Smooth muscle cell of the brain vasculature (primary cell): Measurements from ENCODE around the gene DMRT1.
"Not testable (repeated sequence)": the region's sequence is repeated elsewhere in the genome, so short reads cannot be mapped to it uniquely, and the experiment has no call there.

Experiments
- DNase-seq: peaks from one replicate; pipeline ENCODE4 v3.0.0-alpha.2; 2012; ENCODE audit warnings: low read depth, low spot score

The DMRT1 gene

DNA sequence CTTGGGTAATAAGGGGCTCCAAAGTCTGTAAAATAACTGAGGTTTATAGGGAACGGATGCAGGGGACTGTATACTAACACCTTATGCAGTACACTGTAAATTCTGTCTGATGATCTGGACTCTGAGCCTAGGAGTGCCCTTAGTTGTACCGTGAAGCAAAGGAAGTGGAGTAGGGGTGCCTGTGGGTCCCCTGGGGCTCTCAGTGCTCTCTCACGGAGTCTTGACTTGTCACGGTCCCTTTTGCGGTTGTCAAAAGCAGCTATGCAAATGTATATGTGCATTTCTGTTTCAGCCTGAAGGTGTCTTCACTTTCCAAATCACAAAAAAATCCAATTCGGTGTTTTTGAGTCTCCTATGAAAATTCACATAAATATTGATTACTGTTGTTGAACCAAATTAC lies 17.8 kb downstream of the DMRT1 start:
- no peak for DNase-seq

DNA sequence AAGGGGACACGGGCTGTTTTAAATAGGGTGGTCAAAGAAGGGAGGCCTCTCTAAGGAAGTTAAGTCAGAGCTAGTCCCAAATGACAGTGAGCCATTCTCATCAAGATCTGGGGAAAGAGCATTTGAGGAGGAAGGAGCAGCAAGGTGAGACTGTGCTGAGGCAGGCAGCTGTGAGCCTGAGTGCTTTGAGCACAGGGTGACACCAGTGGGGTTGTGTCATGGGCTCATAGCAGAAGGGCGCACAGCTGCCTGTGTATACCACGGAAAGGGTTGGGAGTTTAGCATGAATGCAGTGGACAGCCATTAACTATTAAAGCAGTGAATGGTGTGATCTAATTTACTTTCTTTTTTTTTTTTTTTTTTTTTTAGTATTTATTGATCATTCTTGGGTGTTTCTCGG lies 19.2 kb downstream of the DMRT1 start:
- DNase-seq = no peak

DNA sequence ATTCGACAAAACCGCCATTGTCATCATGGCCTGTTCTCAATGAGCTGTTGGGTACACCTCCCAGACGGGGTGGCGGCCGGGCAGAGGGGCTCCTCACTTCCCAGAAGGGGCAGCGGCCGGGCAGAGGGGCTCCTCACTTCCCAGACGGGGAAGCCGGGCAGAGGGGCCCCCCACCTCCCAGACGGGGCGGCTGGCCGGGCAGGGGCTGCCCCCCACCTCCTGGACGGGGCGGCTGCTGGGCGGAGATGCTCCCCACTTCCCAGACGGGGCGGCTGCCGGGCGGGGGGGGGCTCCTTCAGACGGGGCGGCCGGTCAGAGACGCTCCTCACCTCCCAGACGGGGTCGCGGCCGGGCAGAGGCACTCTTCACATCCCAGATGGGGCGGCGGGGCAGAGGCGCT lies 20.0 kb downstream of the DMRT1 start:
- not testable (repeated sequence) for DNase-seq

DNA sequence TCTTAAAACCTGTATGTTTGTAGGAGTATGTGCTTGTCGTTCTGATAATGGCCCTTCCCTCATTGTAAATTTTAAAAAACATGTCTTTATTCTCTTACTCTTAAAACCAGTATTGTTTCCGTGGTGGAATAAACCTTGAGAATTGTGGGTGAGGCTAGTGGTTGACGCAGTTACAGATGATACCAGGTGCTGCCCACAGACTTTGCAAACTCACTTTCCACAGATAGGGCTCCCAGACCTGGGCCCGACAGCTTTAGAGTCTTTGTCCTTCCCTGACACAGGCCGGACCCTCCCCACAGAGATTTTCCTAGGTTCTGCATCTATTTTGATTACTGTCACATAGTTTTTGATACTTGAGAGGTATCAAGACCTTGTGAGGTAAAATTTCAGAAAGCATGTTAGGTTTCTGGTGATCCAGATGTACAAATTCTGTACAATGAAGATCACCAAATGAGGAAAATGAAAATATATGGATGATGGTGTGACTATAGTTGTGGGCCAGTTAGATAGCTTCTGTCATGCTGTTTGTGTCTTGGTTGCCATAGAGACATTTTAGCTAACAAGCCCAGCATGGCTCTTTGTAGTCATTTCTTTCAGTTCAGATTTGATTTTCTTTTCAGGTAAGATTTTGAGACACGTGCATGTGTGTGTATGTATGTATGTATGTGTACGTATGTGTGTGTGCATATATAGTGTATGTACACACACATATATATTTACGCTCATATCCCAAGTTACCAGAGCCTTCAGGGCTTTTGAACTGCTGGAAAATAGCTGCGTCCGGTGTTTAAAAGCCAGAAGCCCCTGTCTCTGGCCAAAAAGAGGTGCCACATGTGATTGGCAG lies 33.8 kb downstream of the DMRT1 start:
- DNase-seq = no peak

DNA sequence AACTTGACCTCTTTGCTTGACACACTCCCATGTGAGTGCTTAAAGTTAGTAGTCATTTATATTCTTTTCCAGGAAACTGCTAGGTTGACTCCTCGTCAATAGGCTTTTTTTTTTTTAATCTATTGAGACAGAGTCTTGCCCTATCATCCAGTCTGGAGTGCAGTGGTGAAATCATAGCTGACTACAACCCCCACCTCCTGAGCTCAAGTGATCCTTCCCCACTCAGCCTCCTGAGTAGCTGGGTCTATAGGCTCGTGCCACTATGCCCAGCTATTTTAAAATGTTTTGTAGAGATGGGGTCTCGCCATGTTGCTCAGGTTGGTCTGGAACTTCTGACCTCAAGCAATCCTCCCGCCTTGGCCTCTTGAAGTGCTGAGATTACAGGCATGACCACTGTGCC lies 34.9 kb downstream of the DMRT1 start:
- DNase-seq = no peak

DNA sequence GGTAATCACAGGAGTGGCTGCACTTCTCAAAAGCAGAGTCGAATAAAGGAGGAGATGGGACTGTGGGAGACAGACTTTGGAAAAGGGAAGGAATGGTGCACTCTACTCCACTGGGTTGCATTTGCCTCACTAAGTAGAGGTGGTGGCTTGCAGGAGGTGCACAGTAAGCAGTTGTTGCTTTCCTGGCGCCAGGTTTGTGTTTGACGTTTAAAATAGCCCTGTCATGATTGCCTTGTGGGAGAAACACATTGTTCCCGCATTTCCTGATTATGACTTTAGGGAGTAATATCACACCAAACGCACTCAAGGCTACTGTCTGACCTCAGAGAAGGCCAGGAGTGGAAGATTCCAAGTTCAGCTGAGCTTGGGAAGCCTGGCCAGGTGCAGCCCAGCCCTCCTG lies 36.7 kb downstream of the DMRT1 start:
- DNase-seq = no peak

DNA sequence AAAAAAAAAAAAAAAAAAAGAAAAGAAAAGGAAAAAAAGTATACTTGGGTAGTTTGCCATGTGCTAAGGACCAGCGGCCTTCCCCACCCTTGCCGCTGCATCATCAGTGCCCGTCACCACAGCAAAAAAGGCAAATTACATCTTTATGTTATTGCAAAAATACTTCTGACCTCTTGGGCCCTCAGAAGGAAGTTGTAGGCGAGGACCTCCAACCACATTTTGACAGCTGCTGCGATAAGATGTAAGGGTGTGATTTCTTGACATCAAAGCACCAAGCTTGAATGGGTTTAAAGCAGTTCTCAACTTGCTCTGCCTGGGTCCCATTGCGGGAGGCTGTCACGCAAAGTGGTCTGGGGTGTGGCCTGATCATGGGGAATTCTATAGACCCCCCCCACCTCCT lies 39.2 kb downstream of the DMRT1 start:
- no peak for DNase-seq

DNA sequence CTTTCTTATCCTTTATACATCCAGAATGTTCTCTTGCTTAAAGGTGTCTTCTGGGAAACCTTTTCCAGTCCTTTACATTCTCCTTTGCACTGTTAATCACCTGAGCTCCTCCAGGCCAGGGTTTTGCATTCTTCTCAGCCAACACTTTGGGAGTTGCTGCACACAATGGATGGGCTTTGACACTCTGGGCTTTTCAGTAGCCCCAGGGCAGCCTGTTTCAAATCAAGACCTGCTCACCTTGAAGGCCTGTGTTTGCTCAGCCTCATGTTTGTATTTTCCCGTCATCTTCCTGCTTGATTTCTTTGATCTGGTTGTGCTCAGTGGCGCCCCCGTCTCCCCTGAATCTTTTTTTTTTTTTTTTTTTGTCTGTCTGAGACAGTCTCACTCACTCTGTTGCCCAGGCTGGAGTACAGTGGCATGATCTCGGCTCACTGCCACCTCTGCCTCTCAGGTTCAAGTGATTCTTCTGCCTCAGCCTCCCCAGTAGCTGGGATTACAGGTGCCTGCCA lies 41.0 kb downstream of the DMRT1 start:
- no peak for DNase-seq

DNA sequence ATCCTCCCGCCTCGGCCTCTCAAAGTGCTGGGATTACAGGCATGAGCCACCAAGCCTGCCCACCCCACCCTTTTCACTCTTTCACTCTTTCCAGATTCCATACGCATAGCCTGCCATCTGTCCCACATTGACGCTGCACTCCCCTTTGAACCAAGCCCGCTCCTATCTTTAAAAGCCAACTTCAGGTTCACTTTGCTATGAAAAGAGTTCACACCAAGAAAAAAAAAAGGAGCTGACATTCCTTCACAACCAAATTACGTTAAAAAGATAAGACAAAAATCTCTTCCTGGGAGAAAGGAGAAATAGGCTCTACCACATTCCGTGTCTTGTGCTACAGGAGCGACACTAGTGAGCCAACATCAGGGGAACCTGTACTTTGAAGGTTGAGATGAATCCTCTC lies 41.5 kb downstream of the DMRT1 start:
- DNase-seq = no peak

DNA sequence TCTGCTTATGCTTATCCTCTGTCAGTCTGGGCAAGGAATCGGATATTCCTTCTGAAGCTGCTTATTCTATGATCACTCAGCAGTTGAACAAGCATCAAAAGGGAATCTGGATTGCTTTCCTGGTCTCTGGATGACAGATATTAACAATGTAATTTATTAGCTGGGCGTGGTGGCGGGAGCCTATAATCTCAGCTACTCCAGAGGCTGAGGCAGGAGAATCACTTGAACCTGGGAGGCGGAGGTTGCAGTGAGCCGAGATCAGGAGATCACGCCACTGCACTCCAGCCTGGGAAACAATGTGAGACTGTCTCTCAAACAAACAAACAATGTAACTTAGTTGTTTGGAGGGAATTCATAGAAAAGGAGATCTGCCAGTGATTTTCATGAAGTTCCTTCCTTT lies 45.4 kb downstream of the DMRT1 start:
- DNase-seq = no peak

DNA sequence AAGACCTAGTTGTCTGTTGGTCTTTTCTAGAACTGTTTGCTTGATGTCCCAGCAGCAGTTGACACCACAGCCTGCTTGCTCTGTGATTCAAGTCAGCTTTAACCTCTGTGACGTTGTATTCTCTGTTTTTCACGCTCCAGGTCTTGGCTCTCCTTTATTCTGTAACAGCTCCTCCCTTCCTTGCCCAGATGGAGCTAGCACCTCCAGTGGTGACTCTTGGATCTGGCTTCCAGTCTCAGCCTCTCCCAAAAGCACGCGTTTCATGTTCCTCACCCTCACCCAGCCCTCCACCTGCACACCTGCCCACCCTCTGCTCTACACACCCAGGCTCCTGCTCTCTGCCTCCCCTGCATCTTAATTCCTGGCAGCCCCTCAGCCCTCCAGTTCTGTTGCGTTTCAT lies 50.6 kb downstream of the DMRT1 start:
- no peak for DNase-seq

DNA sequence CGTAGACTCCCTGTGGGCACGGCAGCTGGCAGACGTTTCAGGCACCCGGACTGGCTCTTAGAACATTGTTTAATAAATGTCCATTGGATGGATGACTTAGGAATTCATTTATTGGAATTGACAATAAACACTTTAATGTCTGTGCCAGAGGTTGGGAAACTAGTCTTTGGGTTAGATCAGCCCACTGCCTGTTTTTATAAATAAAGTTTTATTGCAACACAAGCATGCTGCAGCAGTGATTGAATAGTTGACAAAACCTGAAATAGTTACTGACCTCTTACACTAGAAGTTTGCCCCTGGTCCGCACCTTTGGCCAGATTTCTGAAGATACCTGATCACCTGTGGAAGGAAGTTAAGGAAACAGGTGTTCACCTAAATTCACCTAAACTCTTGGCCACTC lies 51.6 kb downstream of the DMRT1 start:
- DNase-seq = no peak

DNA sequence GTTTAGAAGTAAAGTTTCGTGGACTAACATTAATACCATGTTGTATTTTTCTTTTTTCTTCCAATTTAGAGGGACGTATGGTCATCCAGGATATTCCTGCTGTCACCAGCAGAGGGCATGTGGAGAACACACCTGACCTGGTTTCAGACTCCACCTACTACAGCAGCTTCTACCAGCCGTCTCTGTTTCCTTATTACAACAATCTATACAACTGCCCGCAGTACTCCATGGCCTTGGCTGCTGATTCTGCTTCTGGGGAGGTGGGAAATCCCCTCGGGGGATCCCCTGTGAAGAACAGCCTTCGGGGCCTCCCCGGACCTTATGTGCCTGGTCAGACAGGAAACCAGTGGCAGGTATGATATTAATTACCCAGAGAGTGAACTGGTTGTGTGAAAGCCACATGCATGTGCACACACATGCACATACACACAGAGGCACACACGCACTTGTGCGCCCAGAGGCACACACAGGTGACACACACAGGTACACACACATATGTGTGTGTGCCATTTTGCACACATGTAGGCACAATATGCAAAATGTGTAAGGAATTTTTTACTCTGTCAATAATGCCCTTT lies 52.4 kb downstream of the DMRT1 start:
- peak; percentile 21 for DNase-seq

DNA sequence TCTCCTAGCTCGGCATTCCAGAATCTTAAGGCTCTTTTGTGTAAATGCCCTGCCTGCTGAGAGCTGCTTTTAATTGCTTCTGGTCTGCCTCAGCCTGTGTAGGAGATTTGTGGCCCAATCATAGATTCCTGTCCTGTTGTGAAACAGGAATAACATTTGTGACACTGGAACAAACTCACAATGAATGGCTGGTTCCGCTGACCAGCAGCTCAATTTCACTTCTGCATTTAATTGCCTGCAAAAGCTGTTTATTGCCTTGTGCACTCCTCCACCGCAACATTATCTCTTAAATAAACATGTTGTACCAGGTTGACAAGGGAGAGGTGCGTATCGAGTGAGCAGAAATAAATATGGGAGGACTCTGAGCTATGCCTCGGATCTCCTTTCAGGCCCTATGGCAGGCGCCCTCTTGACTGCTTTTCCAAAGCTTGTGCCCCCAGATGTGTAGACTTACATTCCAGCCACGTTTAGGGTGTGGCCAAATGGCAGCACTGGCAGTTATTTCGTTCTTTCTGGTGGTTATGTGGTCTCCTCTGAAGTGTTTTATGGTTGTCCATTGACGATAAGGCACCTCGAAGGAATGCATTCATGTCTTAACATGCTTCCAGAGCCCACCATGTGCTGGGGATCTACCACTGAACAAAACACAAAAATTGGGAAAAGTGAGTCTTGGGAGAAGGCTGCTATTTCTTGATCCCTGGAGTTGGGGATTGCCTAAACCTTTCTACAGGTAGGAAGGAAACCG lies 58.1 kb downstream of the DMRT1 start:
- no peak for DNase-seq

DNA sequence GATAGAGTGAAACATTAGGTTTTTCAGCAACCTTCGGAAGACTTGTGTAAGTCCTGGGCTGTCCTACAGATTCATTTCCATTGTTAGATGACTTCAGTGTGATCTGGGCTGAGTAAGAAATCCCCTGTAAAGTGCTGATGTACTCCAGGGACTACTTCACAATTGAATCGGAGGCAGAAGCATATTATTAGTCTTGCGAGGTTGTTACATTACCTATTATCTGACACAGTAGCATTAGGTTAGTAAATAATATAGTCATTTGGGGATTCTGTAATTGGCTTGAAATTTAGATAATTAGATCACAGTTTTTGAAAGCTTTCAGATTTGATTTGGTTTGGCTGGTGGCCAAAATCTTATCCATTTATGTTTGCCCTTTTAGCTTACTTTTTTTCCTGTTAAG lies 62.4 kb downstream of the DMRT1 start:
- DNase-seq = no peak

DNA sequence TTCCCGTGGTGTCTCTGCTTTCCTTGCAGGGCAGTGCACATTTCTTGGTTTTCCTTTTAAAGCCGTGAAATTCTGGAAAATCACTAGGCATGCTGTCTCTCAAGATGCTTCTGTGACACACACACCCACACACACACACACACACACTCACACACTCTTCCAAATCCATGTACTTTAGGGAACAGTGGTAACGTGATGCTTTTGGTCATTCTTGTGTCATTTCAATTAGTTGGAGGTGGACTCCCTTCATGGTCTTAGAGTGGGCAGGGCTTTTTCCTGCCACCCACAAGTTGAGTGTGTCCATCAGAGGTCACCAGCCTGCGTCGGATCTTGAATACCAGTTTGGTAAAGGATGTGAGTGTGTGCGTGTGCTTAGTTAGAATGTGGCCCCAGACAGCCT lies 64.4 kb downstream of the DMRT1 start:
- DNase-seq = no peak

DNA sequence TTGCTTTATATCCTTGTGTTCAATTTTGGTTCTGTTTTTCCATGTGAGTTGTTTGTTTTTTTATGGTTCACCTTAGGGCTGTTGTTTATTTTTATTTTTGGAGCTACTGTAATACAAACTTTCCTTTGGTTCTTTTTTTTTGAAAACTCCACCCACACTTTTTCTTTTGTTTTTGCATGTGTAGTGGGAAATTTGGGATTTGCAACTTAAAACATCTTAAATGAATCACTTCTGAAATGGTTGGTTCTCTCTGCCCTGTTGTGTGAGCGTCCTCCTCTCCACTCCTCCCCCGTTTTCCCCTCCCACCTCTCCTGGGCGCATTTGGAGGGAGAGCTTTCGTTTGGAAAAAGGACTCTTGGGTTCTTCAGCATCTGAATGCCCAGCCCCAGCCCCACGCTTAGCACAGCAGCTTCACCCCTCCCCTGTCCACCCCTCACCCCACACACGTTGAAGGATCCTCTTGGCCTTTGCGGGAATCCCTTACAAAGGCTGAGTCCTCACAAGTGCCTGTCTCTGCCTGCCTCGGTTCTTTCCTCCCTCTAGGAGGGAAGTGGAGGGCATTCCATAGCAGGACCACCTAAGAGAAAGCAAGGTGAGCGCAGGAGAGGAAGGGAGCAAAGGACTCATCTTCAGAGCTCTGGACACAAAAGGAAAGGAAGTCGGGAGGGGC lies 67.2 kb downstream of the DMRT1 start:
- DNase-seq = no peak

DNA sequence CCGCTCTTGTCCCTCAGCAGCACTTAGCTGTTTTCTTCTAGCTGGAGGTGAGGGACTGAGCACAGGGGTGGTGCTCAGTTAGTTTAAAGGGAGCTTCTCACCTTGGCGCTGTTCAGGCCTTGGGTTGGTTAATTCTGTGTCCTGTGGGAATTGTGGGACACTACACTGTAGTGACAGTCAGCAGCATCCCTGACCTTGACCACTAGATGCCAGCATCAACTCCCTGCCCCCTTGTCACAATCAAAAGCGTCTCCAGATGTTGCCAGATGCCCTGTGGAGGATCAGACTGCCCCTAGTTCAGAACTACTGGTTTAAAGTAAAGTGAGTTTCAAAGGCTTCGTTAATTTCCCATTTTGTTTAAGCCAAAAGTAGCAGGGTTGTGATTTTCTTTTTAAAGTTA lies 69.5 kb downstream of the DMRT1 start:
- DNase-seq = no peak

DNA sequence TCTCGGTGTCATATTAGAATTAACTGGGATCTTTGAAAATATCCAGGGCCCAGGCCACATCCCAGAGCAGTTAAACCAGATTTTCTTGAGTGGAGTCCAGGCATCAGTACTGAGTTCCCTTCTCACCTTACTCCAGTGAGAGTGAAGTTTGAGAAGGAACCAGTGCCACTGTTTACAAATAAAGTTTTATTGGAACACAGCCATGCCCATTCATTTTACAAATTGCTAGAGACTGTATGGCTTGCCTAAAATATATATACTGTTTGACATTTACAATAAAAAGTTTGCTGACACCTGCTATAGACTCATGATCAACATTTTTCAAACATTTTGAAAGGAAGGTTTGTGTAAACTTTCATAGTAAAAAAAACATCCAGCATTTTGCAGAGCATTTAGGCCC lies 71.3 kb downstream of the DMRT1 start:
- no peak for DNase-seq

DNA sequence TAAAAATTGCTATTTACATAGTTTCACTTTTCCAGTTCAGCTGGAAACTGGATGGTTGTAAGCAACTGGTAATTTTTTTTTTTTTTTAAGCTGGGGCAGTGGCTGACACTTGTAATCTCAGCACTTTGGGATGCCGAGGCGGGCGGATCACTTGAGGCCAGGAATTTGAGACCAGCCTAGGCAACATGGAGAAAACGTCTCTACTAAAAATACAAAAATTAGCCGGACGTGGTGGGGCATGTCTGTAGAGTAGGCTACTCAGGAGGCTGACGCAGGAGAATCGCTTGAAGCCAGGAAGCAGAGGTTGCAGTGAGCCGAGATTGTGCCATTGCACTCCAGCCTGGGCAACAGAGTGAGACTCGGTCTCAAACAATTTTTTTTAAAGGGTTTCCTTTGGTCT lies 72.0 kb downstream of the DMRT1 start:
- DNase-seq = not testable (repeated sequence)

DNA sequence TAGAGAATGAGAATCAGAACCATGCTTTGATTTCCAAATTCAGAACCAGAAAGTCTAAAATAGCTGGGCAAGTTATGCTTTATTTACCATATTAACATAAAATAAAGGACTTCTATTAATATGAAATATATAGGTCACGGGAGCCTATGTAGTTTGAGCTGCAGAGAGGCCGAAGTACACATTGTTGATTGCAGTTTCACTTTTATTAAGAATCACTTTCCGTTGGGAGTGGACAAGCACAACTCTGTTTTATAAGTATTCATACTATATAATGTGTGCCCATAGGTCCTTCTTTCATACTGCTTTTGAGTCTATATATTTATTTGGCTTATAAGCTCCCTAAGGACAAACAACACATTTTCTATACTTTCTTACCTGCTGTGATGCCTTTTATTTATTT lies 76.2 kb downstream of the DMRT1 start:
- DNase-seq = no peak

DNA sequence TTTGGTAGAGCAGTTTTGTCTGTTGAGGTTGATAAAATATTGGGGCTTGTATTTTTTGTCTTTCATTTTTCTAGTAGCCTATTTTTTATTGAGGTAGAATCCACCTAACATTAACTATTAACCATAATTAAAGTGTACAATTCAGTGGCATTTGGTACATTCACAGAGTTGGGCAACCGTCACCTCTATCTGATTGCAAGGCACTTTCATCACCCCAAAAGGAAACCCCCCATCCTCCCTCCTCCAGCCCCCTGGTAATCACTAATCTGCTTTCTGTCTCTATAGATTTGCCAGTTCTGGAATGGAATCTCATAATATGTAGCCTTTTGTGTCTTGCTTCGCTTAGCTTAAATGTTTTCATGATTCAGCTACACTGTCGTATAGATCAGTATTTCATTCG lies 79.4 kb downstream of the DMRT1 start:
- no peak for DNase-seq
